Left hindlimb (tissue), 1 donor: Measurements from ENCODE around the gene ATP9A.
"Not testable (repeated sequence)": the region's sequence is repeated elsewhere in the genome, so short reads cannot be mapped to it uniquely, and the experiment has no call there.

ENCODE experiments used
- DNase-seq: peaks from one replicate; pipeline ENCODE4 v3.0.0-alpha.2; 2018

Gene ATP9A

GRCh38 chr20:51653226-51653625 is 115.0 kb downstream of the ATP9A start:
- no peak for DNase-seq

GRCh38 chr20:51651921-51652549 is 116.2 kb downstream of the ATP9A start:
- DNase-seq = no peak

- DNase-seq = no peak
Measured at GRCh38 chr20:51650685-51651134, 117.5 kb downstream of the ATP9A start.

- DNase-seq = no peak
Measured at GRCh38 chr20:51648571-51648947, 119.6 kb downstream of the ATP9A start.

- DNase-seq = no peak
Measured at GRCh38 chr20:51647674-51648570, 120.3 kb downstream of the ATP9A start.

GRCh38 chr20:51643810-51644209 is 124.4 kb downstream of the ATP9A start:
- not testable (repeated sequence) for DNase-seq

- DNase-seq = no peak
Measured at GRCh38 chr20:51643390-51643789, 124.8 kb downstream of the ATP9A start.

GRCh38 chr20:51641866-51642265 is 126.3 kb downstream of the ATP9A start:
- DNase-seq = no peak

GRCh38 chr20:51640743-51641142 is 127.4 kb downstream of the ATP9A start:
- no peak for DNase-seq

GRCh38 chr20:51639206-51639832 is 128.9 kb downstream of the ATP9A start:
- DNase-seq = peak; percentile 69

- DNase-seq = no peak
Measured at GRCh38 chr20:51637241-51637640, 130.9 kb downstream of the ATP9A start.

GRCh38 chr20:51636123-51636522 is 132.1 kb downstream of the ATP9A start:
- no peak for DNase-seq

- no peak for DNase-seq
Measured at GRCh38 chr20:51635680-51636079, 132.5 kb downstream of the ATP9A start.

- no peak for DNase-seq
Measured at GRCh38 chr20:51634877-51635276, 133.3 kb downstream of the ATP9A start.

GRCh38 chr20:51634257-51634656 is 133.9 kb downstream of the ATP9A start:
- no peak for DNase-seq

- no peak for DNase-seq
Measured at GRCh38 chr20:51633430-51633829, 134.8 kb downstream of the ATP9A start.

- no peak for DNase-seq
Measured at GRCh38 chr20:51631953-51632352, 136.2 kb downstream of the ATP9A start.

GRCh38 chr20:51631011-51631950 is 136.9 kb downstream of the ATP9A start:
- DNase-seq = peak; percentile 75

- DNase-seq = no peak
Measured at GRCh38 chr20:51629399-51630058, 138.7 kb downstream of the ATP9A start.

- DNase-seq = no peak
Measured at GRCh38 chr20:51628533-51629398, 139.4 kb downstream of the ATP9A start.

GRCh38 chr20:51627586-51627985 is 140.6 kb downstream of the ATP9A start:
- no peak for DNase-seq
